HG03097 (cell line): ENCODE measurements around the gene HNRNPM.

ENCODE experiments used
- ATAC-seq: cut with Tn5 transposase; IDR thresholded peaks from one replicate; pipeline ENCODE4 v1.9.1; 2021; ENCODE audit not compliant: unreplicated experiment, low FRiP score

HNRNPM gene

GRCh38 chr19:8536282-8536681 lies 91.5 kb downstream of the HNRNPM start:
- ATAC-seq, result no peak

- ATAC-seq, result no peak
Measured at GRCh38 chr19:8537099-8537498, 92.3 kb downstream of the HNRNPM start.
